Measurements from ENCODE around the gene RNF130. TPM values are rescaled to one million over a fixed set of nuclear protein-coding genes. Genes with fewer than 3 reads are reported as not detected.
"Not testable (repeated sequence)": the region's sequence is repeated elsewhere in the genome, so short reads cannot be mapped to it uniquely, and the experiment has no call there.

Gene RNF130
- total and polyA plus RNA-seq, 2 donors from 2014 or later: 73.9 to 88.1 TPM

GRCh38 chr5:179960204-179960831 is 111.2 kb downstream of the RNF130 start:
- FAIRE-seq: no peak
- H3K9me3 ChIP-seq (ENCODE audit: control insufficient read depth in 2 of 3, insufficient read depth in 1 of 3, low read length in 3 of 3): no peaks in the 10 kb centered on the region
- intact Hi-C loops (cut with DNase I): no loop called here
- no peak overlapping the region for H3K9ac ChIP-seq (ENCODE audit: low read length in 3 of 3)
- no peak overlapping the region for H3K4me3 ChIP-seq (ENCODE audit: low read length in 3 of 3)
- H3K27ac ChIP-seq (ENCODE audit: low read depth in 2 of 2, low read length in 2 of 2): no peak overlapping the region
- no peaks in the 10 kb centered on the region for H3K27me3 ChIP-seq (ENCODE audit: control insufficient read depth, insufficient read depth, low read length)
- peaks cover 0 to 6% (median 4%) of the 10 kb centered on the region in 3 donors for H3K36me3 ChIP-seq (ENCODE audit: control insufficient read depth in 2 of 3, insufficient read depth in 3 of 3, low read length in 3 of 3)
- no peaks in the 10 kb centered on the region for H3K4me1 ChIP-seq (ENCODE audit: control insufficient read depth in 2 of 3, insufficient read depth in 2 of 3, low read depth in 1 of 3, low read length in 3 of 3)
- TF ChIP-seq, protein P1, sequence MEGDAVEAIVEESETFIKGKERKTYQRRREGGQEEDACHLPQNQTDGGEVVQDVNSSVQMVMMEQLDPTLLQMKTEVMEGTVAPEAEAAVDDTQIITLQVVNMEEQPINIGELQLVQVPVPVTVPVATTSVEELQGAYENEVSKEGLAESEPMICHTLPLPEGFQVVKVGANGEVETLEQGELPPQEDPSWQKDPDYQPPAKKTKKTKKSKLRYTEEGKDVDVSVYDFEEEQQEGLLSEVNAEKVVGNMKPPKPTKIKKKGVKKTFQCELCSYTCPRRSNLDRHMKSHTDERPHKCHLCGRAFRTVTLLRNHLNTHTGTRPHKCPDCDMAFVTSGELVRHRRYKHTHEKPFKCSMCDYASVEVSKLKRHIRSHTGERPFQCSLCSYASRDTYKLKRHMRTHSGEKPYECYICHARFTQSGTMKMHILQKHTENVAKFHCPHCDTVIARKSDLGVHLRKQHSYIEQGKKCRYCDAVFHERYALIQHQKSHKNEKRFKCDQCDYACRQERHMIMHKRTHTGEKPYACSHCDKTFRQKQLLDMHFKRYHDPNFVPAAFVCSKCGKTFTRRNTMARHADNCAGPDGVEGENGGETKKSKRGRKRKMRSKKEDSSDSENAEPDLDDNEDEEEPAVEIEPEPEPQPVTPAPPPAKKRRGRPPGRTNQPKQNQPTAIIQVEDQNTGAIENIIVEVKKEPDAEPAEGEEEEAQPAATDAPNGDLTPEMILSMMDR (IDR thresholded peaks at IDR 0.05; ENCODE audit: borderline replicate concordance, extremely low read depth, insufficient read depth): no peak
- no peak for DNase-seq

DNA sequence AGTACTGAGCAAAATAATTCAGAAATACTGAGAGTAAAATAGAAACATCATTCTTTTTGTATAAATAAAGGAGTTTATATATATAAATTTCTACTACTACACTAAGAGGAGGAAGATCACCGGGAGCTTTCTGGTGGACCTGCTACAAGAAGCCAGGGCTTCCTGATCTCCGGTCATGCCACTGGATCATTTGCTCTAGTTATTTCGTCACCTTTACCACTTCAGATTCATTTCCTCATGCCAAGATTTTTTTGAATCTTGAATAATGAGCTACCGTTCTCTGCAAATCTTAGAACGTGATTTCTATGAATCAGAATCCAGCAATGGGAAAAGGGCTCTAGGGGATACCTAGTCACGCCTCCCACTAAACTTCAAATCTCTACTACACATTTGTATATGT is 111.9 kb downstream of the RNF130 start:
- no peak for DNase-seq
- H3K4me3 ChIP-seq (ENCODE audit: low read length in 3 of 3): no peak overlapping the region
- no peak overlapping the region for H3K27ac ChIP-seq (ENCODE audit: low read depth in 2 of 2, low read length in 2 of 2)
- H3K27me3 ChIP-seq (ENCODE audit: control insufficient read depth, insufficient read depth, low read length): no peaks in the 10 kb centered on the region
- H3K9ac ChIP-seq (ENCODE audit: low read length in 3 of 3): no peak overlapping the region
- peaks cover 0 to 7% (median 6%) of the 10 kb centered on the region in 3 donors for H3K36me3 ChIP-seq (ENCODE audit: control insufficient read depth in 2 of 3, insufficient read depth in 3 of 3, low read length in 3 of 3)
- H3K4me1 ChIP-seq (ENCODE audit: control insufficient read depth in 2 of 3, insufficient read depth in 2 of 3, low read depth in 1 of 3, low read length in 3 of 3): no peaks in the 10 kb centered on the region
- FAIRE-seq: no peak
- H3K9me3 ChIP-seq (ENCODE audit: control insufficient read depth in 2 of 3, insufficient read depth in 1 of 3, low read length in 3 of 3): no peaks in the 10 kb centered on the region
- intact Hi-C loops (cut with DNase I): no loop called here
- TF ChIP-seq, protein P1 (IDR thresholded peaks at IDR 0.05; ENCODE audit: borderline replicate concordance, extremely low read depth, insufficient read depth): no peak

DNA sequence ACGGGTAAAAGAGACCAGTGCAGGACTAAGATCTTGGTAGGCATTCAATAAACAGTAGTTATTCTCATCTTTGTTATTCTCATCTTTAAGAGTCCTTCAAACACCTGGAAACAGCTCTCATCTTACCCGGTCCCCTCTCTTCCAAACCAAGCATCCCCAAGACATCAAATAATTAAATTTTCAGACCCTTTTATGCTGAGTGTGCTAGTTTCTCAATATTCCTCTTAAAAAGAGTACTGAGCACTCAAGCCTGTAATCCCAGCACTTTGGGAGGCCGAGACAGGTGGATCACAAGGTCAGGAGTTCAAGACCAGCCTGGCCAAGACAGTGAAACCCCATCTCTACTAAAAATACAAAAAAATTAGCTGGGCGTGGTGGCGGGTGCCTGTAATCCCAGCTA is 112.4 kb downstream of the RNF130 start:
- DNase-seq; FAIRE-seq; H3K9me3 ChIP-seq (ENCODE audit: control insufficient read depth in 2 of 3, insufficient read depth in 1 of 3, low read length in 3 of 3); H3K9ac ChIP-seq (ENCODE audit: low read length in 3 of 3); intact Hi-C loops (cut with DNase I); H3K36me3 ChIP-seq (ENCODE audit: control insufficient read depth in 2 of 3, insufficient read depth in 3 of 3, low read length in 3 of 3); H3K4me1 ChIP-seq (ENCODE audit: control insufficient read depth in 2 of 3, insufficient read depth in 2 of 3, low read depth in 1 of 3, low read length in 3 of 3); H3K27ac ChIP-seq (ENCODE audit: low read depth in 2 of 2, low read length in 2 of 2); H3K27me3 ChIP-seq (ENCODE audit: control insufficient read depth, insufficient read depth, low read length); H3K4me3 ChIP-seq (ENCODE audit: low read length in 3 of 3): not testable (repeated sequence)

DNA sequence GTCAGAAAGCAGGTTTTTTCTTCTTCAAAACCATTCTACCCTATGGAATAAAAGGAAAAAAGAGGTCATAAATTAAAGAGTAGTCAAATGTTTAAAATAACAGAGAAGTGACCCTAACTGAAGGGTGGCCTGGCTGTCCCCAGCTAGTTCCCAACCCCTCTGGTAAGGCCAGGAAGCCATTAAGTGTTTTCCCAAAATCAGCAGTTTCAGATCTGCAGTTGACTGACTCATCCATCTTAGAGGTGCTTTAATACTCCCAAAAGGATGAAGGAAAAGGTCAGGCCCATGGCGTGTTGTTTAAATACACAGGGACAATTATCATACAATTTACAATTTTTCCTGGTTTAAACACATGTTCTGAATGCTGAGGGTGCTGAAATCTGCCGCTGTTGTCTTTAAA is 115.9 kb downstream of the RNF130 start:
- Histone ChIP-seq H3K4me3 (ENCODE audit: low read length in 3 of 3) (no peak overlapping the region), H3K9me3 (ENCODE audit: control insufficient read depth in 2 of 3, insufficient read depth in 1 of 3, low read length in 3 of 3) (no peaks in the 10 kb centered on the region), H3K9ac (ENCODE audit: low read length in 3 of 3) (no peak overlapping the region), H3K27me3 (ENCODE audit: control insufficient read depth, insufficient read depth, low read length) (no peaks in the 10 kb centered on the region), H3K36me3 (ENCODE audit: control insufficient read depth in 2 of 3, insufficient read depth in 3 of 3, low read length in 3 of 3) (peaks cover 0 to 8% (median 2%) of the 10 kb centered on the region in 3 donors), H3K27ac (ENCODE audit: low read depth in 2 of 2, low read length in 2 of 2) (no peak overlapping the region), H3K4me1 (ENCODE audit: control insufficient read depth in 2 of 3, insufficient read depth in 2 of 3, low read depth in 1 of 3, low read length in 3 of 3) (no peaks in the 10 kb centered on the region)
- FAIRE-seq (no peak), DNase-seq (no peak)
- intact Hi-C loops (cut with DNase I): no loop called here
- TF ChIP-seq, protein P1 (IDR thresholded peaks at IDR 0.05; ENCODE audit: borderline replicate concordance, extremely low read depth, insufficient read depth): no peak
